ENCODE results near the gene PALD1. TPM values are rescaled to one million over a fixed set of nuclear protein-coding genes. Genes with fewer than 3 reads are reported as not detected.

Gene PALD1
- total and polyA plus RNA-seq, 2 experiments from 2014 or later, result 11.9 to 58.2 TPM

DNA sequence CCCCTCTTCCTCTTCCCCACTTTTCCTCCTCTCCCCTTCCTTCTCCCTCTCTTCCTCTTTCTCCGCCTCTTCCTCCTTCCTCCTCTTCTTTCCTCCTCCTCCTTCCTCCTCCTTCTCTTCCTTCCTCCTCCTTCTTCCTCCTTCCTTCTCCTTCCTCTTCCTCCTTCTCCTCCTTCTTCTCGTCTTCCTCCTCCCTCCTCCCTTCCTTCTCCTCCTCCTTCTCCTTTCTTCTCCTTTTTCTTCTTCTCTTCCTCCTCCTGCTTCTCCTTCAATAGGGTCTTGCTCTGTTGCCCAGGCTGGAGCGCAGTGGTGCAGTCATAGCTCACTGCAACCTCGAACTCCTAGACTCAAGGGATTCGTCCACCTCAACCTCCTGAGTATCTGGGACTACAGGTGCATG lies 56.9 kb downstream of the PALD1 start:
- no peaks in the 10 kb centered on the region for H3F3A ChIP-seq (replicated peaks; ENCODE audit: low read depth)
- ATAC-seq (no peak), DNase-seq (ENCODE audit: low spot score) (no peak)
- H3K27me3 Mint-ChIP-seq (ENCODE audit: insufficient read depth, low read depth, poor library complexity), result peaks cover 12% of the 10 kb centered on the region
- peaks cover 15% of the 10 kb centered on the region for H3K4me1 Mint-ChIP-seq
- no peaks in the 10 kb centered on the region for H3K36me3 ChIP-seq (ENCODE audit: insufficient read depth)
- no peak overlapping the region for H3K27ac ChIP-seq (ENCODE audit: low read depth)
- peaks cover 11% of the 10 kb centered on the region for H3K4me1 ChIP-seq (ENCODE audit: insufficient read depth)
- peaks cover 15% of the 10 kb centered on the region; the same call in 1 of the 3 replicates for H3K36me3 Mint-ChIP-seq (ENCODE audit: low read depth)
- no peak overlapping the region for H3K4me3 Mint-ChIP-seq
- no peaks in the 10 kb centered on the region for H3K9me2 ChIP-seq (ENCODE audit: insufficient read depth)
- no peaks in the 10 kb centered on the region for H3K27me3 ChIP-seq (ENCODE audit: insufficient read depth)
- TF ChIP-seq ZNF331 (CRISPR knock-in tag; IDR thresholded peaks at IDR 0.05; ENCODE audit: low read depth) (no peak), EZH2phosphoT487 (IDR thresholded peaks at IDR 0.05; ENCODE audit: unreplicated experiment) (no peak), ETS1 (IDR thresholded peaks at IDR 0.05) (no peak), NANOG (IDR thresholded peaks at IDR 0.05; ENCODE audit: borderline replicate concordance) (no peak), CREB1 (CRISPR knock-in tag; IDR thresholded peaks at IDR 0.05; ENCODE audit: low read depth) (no peak), JUNB (IDR thresholded peaks at IDR 0.05; ENCODE audit: unreplicated experiment) (no peak), STAT1 (IDR thresholded peaks at IDR 0.05; ENCODE audit: unreplicated experiment) (no peak), ZNF114 (CRISPR knock-in tag; IDR thresholded peaks at IDR 0.05) (no peak), EZH2 (IDR thresholded peaks at IDR 0.05; ENCODE audit: low read depth, unreplicated experiment) (no peak), POLR2AphosphoS5 (IDR thresholded peaks at IDR 0.05; ENCODE audit: low read depth) (no peak)
- TF ChIP-seq, protein P1, sequence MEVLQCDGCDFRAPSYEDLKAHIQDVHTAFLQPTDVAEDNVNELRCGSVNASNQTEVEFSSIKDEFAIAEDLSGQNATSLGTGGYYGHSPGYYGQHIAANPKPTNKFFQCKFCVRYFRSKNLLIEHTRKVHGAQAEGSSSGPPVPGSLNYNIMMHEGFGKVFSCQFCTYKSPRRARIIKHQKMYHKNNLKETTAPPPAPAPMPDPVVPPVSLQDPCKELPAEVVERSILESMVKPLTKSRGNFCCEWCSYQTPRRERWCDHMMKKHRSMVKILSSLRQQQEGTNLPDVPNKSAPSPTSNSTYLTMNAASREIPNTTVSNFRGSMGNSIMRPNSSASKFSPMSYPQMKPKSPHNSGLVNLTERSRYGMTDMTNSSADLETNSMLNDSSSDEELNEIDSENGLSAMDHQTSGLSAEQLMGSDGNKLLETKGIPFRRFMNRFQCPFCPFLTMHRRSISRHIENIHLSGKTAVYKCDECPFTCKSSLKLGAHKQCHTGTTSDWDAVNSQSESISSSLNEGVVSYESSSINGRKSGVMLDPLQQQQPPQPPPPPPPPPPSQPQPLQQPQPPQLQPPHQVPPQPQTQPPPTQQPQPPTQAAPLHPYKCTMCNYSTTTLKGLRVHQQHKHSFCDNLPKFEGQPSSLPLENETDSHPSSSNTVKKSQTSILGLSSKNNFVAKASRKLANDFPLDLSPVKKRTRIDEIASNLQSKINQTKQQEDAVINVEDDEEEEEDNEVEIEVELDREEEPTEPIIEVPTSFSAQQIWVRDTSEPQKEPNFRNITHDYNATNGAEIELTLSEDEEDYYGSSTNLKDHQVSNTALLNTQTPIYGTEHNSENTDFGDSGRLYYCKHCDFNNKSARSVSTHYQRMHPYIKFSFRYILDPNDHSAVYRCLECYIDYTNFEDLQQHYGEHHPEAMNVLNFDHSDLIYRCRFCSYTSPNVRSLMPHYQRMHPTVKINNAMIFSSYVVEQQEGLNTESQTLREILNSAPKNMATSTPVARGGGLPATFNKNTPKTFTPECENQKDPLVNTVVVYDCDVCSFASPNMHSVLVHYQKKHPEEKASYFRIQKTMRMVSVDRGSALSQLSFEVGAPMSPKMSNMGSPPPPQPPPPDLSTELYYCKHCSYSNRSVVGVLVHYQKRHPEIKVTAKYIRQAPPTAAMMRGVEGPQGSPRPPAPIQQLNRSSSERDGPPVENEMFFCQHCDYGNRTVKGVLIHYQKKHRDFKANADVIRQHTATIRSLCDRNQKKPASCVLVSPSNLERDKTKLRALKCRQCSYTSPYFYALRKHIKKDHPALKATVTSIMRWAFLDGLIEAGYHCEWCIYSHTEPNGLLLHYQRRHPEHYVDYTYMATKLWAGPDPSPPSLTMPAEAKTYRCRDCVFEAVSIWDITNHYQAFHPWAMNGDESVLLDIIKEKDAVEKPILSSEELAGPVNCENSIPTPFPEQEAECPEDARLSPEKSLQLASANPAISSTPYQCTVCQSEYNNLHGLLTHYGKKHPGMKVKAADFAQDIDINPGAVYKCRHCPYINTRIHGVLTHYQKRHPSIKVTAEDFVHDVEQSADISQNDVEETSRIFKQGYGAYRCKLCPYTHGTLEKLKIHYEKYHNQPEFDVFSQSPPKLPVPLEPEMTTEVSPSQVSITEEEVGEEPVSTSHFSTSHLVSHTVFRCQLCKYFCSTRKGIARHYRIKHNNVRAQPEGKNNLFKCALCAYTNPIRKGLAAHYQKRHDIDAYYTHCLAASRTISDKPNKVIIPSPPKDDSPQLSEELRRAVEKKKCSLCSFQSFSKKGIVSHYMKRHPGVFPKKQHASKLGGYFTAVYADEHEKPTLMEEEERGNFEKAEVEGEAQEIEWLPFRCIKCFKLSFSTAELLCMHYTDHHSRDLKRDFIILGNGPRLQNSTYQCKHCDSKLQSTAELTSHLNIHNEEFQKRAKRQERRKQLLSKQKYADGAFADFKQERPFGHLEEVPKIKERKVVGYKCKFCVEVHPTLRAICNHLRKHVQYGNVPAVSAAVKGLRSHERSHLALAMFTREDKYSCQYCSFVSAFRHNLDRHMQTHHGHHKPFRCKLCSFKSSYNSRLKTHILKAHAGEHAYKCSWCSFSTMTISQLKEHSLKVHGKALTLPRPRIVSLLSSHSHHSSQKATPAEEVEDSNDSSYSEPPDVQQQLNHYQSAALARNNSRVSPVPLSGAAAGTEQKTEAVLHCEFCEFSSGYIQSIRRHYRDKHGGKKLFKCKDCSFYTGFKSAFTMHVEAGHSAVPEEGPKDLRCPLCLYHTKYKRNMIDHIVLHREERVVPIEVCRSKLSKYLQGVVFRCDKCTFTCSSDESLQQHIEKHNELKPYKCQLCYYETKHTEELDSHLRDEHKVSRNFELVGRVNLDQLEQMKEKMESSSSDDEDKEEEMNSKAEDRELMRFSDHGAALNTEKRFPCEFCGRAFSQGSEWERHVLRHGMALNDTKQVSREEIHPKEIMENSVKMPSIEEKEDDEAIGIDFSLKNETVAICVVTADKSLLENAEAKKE (CRISPR knock-in tag; IDR thresholded peaks at IDR 0.05), result no peak
- TF ChIP-seq, protein P2, sequence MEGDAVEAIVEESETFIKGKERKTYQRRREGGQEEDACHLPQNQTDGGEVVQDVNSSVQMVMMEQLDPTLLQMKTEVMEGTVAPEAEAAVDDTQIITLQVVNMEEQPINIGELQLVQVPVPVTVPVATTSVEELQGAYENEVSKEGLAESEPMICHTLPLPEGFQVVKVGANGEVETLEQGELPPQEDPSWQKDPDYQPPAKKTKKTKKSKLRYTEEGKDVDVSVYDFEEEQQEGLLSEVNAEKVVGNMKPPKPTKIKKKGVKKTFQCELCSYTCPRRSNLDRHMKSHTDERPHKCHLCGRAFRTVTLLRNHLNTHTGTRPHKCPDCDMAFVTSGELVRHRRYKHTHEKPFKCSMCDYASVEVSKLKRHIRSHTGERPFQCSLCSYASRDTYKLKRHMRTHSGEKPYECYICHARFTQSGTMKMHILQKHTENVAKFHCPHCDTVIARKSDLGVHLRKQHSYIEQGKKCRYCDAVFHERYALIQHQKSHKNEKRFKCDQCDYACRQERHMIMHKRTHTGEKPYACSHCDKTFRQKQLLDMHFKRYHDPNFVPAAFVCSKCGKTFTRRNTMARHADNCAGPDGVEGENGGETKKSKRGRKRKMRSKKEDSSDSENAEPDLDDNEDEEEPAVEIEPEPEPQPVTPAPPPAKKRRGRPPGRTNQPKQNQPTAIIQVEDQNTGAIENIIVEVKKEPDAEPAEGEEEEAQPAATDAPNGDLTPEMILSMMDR (conservative IDR thresholded peaks at IDR 0.05; ENCODE audit: low read depth in 2 of 2), result no peak
- TF ChIP-seq, protein P3, sequence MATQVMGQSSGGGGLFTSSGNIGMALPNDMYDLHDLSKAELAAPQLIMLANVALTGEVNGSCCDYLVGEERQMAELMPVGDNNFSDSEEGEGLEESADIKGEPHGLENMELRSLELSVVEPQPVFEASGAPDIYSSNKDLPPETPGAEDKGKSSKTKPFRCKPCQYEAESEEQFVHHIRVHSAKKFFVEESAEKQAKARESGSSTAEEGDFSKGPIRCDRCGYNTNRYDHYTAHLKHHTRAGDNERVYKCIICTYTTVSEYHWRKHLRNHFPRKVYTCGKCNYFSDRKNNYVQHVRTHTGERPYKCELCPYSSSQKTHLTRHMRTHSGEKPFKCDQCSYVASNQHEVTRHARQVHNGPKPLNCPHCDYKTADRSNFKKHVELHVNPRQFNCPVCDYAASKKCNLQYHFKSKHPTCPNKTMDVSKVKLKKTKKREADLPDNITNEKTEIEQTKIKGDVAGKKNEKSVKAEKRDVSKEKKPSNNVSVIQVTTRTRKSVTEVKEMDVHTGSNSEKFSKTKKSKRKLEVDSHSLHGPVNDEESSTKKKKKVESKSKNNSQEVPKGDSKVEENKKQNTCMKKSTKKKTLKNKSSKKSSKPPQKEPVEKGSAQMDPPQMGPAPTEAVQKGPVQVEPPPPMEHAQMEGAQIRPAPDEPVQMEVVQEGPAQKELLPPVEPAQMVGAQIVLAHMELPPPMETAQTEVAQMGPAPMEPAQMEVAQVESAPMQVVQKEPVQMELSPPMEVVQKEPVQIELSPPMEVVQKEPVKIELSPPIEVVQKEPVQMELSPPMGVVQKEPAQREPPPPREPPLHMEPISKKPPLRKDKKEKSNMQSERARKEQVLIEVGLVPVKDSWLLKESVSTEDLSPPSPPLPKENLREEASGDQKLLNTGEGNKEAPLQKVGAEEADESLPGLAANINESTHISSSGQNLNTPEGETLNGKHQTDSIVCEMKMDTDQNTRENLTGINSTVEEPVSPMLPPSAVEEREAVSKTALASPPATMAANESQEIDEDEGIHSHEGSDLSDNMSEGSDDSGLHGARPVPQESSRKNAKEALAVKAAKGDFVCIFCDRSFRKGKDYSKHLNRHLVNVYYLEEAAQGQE (IDR thresholded peaks at IDR 0.05; ENCODE audit: unreplicated experiment), result no peak
- H3K4me3 ChIP-seq, result no peak overlapping the region
- H3K79me2 ChIP-seq (replicated peaks; ENCODE audit: insufficient read depth), result no peaks in the 10 kb centered on the region
- no peak overlapping the region for H2AFZ ChIP-seq
- no peaks in the 10 kb centered on the region for H4K20me1 ChIP-seq (replicated peaks; ENCODE audit: insufficient read depth)
- no peak overlapping the region for H3K4me2 ChIP-seq
- H3K27ac Mint-ChIP-seq, result no peak overlapping the region
- no peaks in the 10 kb centered on the region for H3K9me3 Mint-ChIP-seq
